Measurements from ENCODE around the gene MSRB3.
"Not testable (repeated sequence)": the region's sequence is repeated elsewhere in the genome, so short reads cannot be mapped to it uniquely, and the experiment has no call there.

The MSRB3 gene

GRCh38 chr12:65427646-65428045, 149.2 kb downstream of the MSRB3 start:
- peaks cover 18% of the 10 kb centered on the region for H3K9me3 Mint-ChIP-seq
- no peak overlapping the region for H3K4me3 Mint-ChIP-seq
- no peak overlapping the region for H3K27ac Mint-ChIP-seq
- no peaks in the 10 kb centered on the region for H3K36me3 Mint-ChIP-seq
- ATAC-seq, result no peak
- no peaks in the 10 kb centered on the region for H3K4me1 Mint-ChIP-seq
- H3K27me3 Mint-ChIP-seq, result no peaks in the 10 kb centered on the region

- no peaks in the 10 kb centered on the region for H3K27me3 Mint-ChIP-seq
- peaks cover 11% of the 10 kb centered on the region for H3K9me3 Mint-ChIP-seq
- no peaks in the 10 kb centered on the region for H3K36me3 Mint-ChIP-seq
- no peak overlapping the region for H3K27ac Mint-ChIP-seq
- no peaks in the 10 kb centered on the region for H3K4me1 Mint-ChIP-seq
- H3K4me3 Mint-ChIP-seq, result no peak overlapping the region
- no peak for ATAC-seq
Observed at GRCh38 chr12:65430006-65430405, 151.5 kb downstream of the MSRB3 start.

GRCh38 chr12:65430571-65431306, 152.3 kb downstream of the MSRB3 start:
- Mint-ChIP-seq H3K4me1 (no peaks in the 10 kb centered on the region), H3K36me3 (no peaks in the 10 kb centered on the region), H3K27me3 (no peaks in the 10 kb centered on the region), H3K27ac (no peak overlapping the region), H3K4me3 (no peak overlapping the region), H3K9me3 (peaks cover 7% of the 10 kb centered on the region)
- no peak for ATAC-seq

- Mint-ChIP-seq H3K27ac (no peak overlapping the region), H3K9me3 (peaks cover 3% of the 10 kb centered on the region), H3K4me1 (no peaks in the 10 kb centered on the region), H3K36me3 (no peaks in the 10 kb centered on the region), H3K4me3 (no peak overlapping the region), H3K27me3 (no peaks in the 10 kb centered on the region)
- ATAC-seq, result no peak
Observed at GRCh38 chr12:65432114-65432513, 153.6 kb downstream of the MSRB3 start.

GRCh38 chr12:65432651-65433050, 154.2 kb downstream of the MSRB3 start:
- no peak for ATAC-seq
- Mint-ChIP-seq H3K4me1 (no peaks in the 10 kb centered on the region), H3K27me3 (no peaks in the 10 kb centered on the region), H3K36me3 (no peaks in the 10 kb centered on the region), H3K9me3 (no peaks in the 10 kb centered on the region), H3K27ac (no peak overlapping the region), H3K4me3 (no peak overlapping the region)

- Mint-ChIP-seq H3K27ac (no peak overlapping the region), H3K4me1 (no peaks in the 10 kb centered on the region), H3K36me3 (no peaks in the 10 kb centered on the region), H3K27me3 (no peaks in the 10 kb centered on the region), H3K9me3 (no peaks in the 10 kb centered on the region), H3K4me3 (no peak overlapping the region)
- no peak for ATAC-seq
Observed at GRCh38 chr12:65434737-65435136, 156.3 kb downstream of the MSRB3 start.

GRCh38 chr12:65443038-65443437, 164.6 kb downstream of the MSRB3 start:
- Mint-ChIP-seq H3K4me3 (no peak overlapping the region), H3K27ac (no peak overlapping the region), H3K27me3 (no peaks in the 10 kb centered on the region), H3K4me1 (no peaks in the 10 kb centered on the region), H3K36me3 (no peaks in the 10 kb centered on the region), H3K9me3 (no peaks in the 10 kb centered on the region)
- no peak for ATAC-seq

- H3K27ac Mint-ChIP-seq, result no peak overlapping the region
- no peaks in the 10 kb centered on the region for H3K27me3 Mint-ChIP-seq
- no peaks in the 10 kb centered on the region for H3K36me3 Mint-ChIP-seq
- no peak for ATAC-seq
- no peaks in the 10 kb centered on the region for H3K4me1 Mint-ChIP-seq
- H3K4me3 Mint-ChIP-seq, result no peak overlapping the region
- H3K9me3 Mint-ChIP-seq, result no peaks in the 10 kb centered on the region
Observed at GRCh38 chr12:65444996-65445395, 166.5 kb downstream of the MSRB3 start.

GRCh38 chr12:65446901-65447300, 168.4 kb downstream of the MSRB3 start:
- no peak overlapping the region for H3K27ac Mint-ChIP-seq
- H3K36me3 Mint-ChIP-seq, result no peaks in the 10 kb centered on the region

GRCh38 chr12:65449400-65449799, 170.9 kb downstream of the MSRB3 start:
- H3K4me1 Mint-ChIP-seq, result no peaks in the 10 kb centered on the region
- no peaks in the 10 kb centered on the region for H3K9me3 Mint-ChIP-seq
- H3K27ac Mint-ChIP-seq, result no peak overlapping the region
- no peaks in the 10 kb centered on the region for H3K27me3 Mint-ChIP-seq
- no peaks in the 10 kb centered on the region for H3K36me3 Mint-ChIP-seq
- no peak for ATAC-seq
- no peak overlapping the region for H3K4me3 Mint-ChIP-seq

More at GRCh38 chr12:65446901-65447300, 168.4 kb downstream of the MSRB3 start:
- ATAC-seq, result no peak
- no peak overlapping the region for H3K4me3 Mint-ChIP-seq
- H3K27me3 Mint-ChIP-seq, result no peaks in the 10 kb centered on the region
- H3K9me3 Mint-ChIP-seq, result no peaks in the 10 kb centered on the region
- no peaks in the 10 kb centered on the region for H3K4me1 Mint-ChIP-seq

- no peaks in the 10 kb centered on the region for H3K27me3 Mint-ChIP-seq
- H3K9me3 Mint-ChIP-seq, result no peaks in the 10 kb centered on the region
- no peak for ATAC-seq
- no peaks in the 10 kb centered on the region for H3K36me3 Mint-ChIP-seq
- H3K4me1 Mint-ChIP-seq, result no peaks in the 10 kb centered on the region
- no peak overlapping the region for H3K27ac Mint-ChIP-seq
- H3K4me3 Mint-ChIP-seq, result no peak overlapping the region
Observed at GRCh38 chr12:65450625-65451024, 172.1 kb downstream of the MSRB3 start.

- ATAC-seq, result no peak
- Mint-ChIP-seq H3K36me3 (no peaks in the 10 kb centered on the region), H3K9me3 (no peaks in the 10 kb centered on the region), H3K4me1 (no peaks in the 10 kb centered on the region), H3K27me3 (no peaks in the 10 kb centered on the region), H3K27ac (no peak overlapping the region), H3K4me3 (no peak overlapping the region)
Observed at GRCh38 chr12:65454115-65454787, 175.8 kb downstream of the MSRB3 start.

GRCh38 chr12:65457341-65457740, 178.9 kb downstream of the MSRB3 start:
- H3K4me3 Mint-ChIP-seq, H3K4me1 Mint-ChIP-seq, H3K27ac Mint-ChIP-seq, H3K9me3 Mint-ChIP-seq, H3K36me3 Mint-ChIP-seq, ATAC-seq, H3K27me3 Mint-ChIP-seq: not testable (repeated sequence)

GRCh38 chr12:65458718-65459117, 180.2 kb downstream of the MSRB3 start:
- Mint-ChIP-seq H3K4me1 (no peaks in the 10 kb centered on the region), H3K9me3 (no peaks in the 10 kb centered on the region), H3K27ac (no peak overlapping the region), H3K36me3 (no peaks in the 10 kb centered on the region), H3K4me3 (no peak overlapping the region), H3K27me3 (no peaks in the 10 kb centered on the region)
- no peak for ATAC-seq

- no peaks in the 10 kb centered on the region for H3K27me3 Mint-ChIP-seq
- no peak for ATAC-seq
- H3K4me1 Mint-ChIP-seq, result no peaks in the 10 kb centered on the region
- H3K9me3 Mint-ChIP-seq, result no peaks in the 10 kb centered on the region
- H3K4me3 Mint-ChIP-seq, result no peak overlapping the region
- no peak overlapping the region for H3K27ac Mint-ChIP-seq
- H3K36me3 Mint-ChIP-seq, result no peaks in the 10 kb centered on the region
Observed at GRCh38 chr12:65459545-65459944, 181.1 kb downstream of the MSRB3 start.

- no peak for ATAC-seq
- Mint-ChIP-seq H3K4me1 (no peaks in the 10 kb centered on the region), H3K4me3 (no peak overlapping the region)
Observed at GRCh38 chr12:65460063-65460462, 181.6 kb downstream of the MSRB3 start.

More at GRCh38 chr12:65460063-65460462, 181.6 kb downstream of the MSRB3 start:
- Mint-ChIP-seq H3K36me3 (no peaks in the 10 kb centered on the region), H3K9me3 (no peaks in the 10 kb centered on the region), H3K27ac (no peak overlapping the region), H3K27me3 (no peaks in the 10 kb centered on the region)
